ENCODE results near the gene PTPMT1. TPM values are rescaled to one million over a fixed set of nuclear protein-coding genes. Genes with fewer than 3 reads are reported as not detected.
A peak's percentile ranks its signal among the peaks of the same experiment; 100 is the strongest.
"Not testable (repeated sequence)": the region's sequence is repeated elsewhere in the genome, so short reads cannot be mapped to it uniquely, and the experiment has no call there.

PTPMT1 gene
- total RNA-seq, 1 donor from 2014 or later = 50.7 TPM

- peaks cover 31% of the 10 kb centered on the region for H3K4me1 Mint-ChIP-seq (ENCODE audit: low read depth)
- H3K27me3 Mint-ChIP-seq (ENCODE audit: low read depth) = no peaks in the 10 kb centered on the region
- H3K36me3 Mint-ChIP-seq (ENCODE audit: low read depth) = peaks cover 30% of the 10 kb centered on the region
- no peaks in the 10 kb centered on the region for H3K9me3 Mint-ChIP-seq
- DNase-seq (ENCODE audit: low spot score) = peak; percentile 92
- H3K27ac Mint-ChIP-seq = peak within 1 kb of the TSS; percentile 95
- intact Hi-C loops (cut with micrococcal nuclease) = loop anchor here (1.0 to 10.0 kb wide), 6 partner anchors 29 to 214 kb away; partner anchors contain the start of genes FNBP4, MTCH2 and PSMC3
- peak within 1 kb of the TSS; percentile 100 for H3K4me3 Mint-ChIP-seq (ENCODE audit: low read depth)
Observed at GRCh38 chr11:47552566-47553405, 12.6 kb upstream of the PTPMT1 start, which contains the start of gene CELF1. TSS of gene CELF1 (minus strand) at chr11:47553132. CDS start at chr11:47499523, 53,609 bp downstream.

- Mint-ChIP-seq H3K27ac (peak overlapping the region; percentile 69), H3K4me3 (ENCODE audit: low read depth) (peak overlapping the region; percentile 81), H3K9me3 (no peaks in the 10 kb centered on the region), H3K27me3 (ENCODE audit: low read depth) (no peaks in the 10 kb centered on the region), H3K4me1 (ENCODE audit: low read depth) (peaks cover 28% of the 10 kb centered on the region), H3K36me3 (ENCODE audit: low read depth) (peaks cover 26% of the 10 kb centered on the region)
- no peak for DNase-seq (ENCODE audit: low spot score)
- intact Hi-C loops (cut with micrococcal nuclease) = loop anchor here (1.0 to 10.0 kb wide), 5 partner anchors 38 to 213 kb away; partner anchors contain the start of genes FNBP4, MTCH2 and PSMC3
Observed at GRCh38 chr11:47553406-47553743, 12.0 kb upstream of the PTPMT1 start.

DNA sequence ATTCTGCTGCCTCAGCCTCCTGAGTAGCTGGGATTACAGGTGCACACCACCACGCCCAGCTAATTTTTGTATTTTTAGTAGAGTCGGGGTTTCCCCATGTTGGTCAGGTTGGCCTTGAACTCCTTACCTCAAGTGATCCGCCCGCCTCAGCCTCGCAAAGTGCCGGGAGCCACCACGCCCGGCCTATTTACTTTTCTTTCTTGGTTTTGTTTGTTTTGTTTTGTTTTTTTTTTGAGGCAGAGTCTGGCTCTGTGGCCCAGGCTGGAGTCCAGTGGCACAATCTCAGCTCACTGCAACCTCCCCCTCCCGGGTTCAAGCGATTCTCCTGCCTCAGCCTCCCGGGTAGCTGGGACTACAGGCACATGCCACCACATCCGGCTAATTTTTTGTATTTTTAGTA is 8.4 kb upstream of the PTPMT1 start:
- not testable (repeated sequence) for H3K4me3 Mint-ChIP-seq (ENCODE audit: low read depth); H3K36me3 Mint-ChIP-seq (ENCODE audit: low read depth); H3K27me3 Mint-ChIP-seq (ENCODE audit: low read depth); H3K27ac Mint-ChIP-seq; H3K4me1 Mint-ChIP-seq (ENCODE audit: low read depth); H3K9me3 Mint-ChIP-seq; DNase-seq (ENCODE audit: low spot score)
- intact Hi-C loops (cut with micrococcal nuclease) = loop anchor here (10.0 kb wide), 1 partner anchor 58 kb away; no protein-coding TSS in a partner anchor

- DNase-seq (ENCODE audit: low spot score) = no peak
- no peaks in the 10 kb centered on the region for H3K9me3 Mint-ChIP-seq
- no peaks in the 10 kb centered on the region for H3K27me3 Mint-ChIP-seq (ENCODE audit: low read depth)
- no peak overlapping the region for H3K4me3 Mint-ChIP-seq (ENCODE audit: low read depth)
- intact Hi-C loops (cut with micrococcal nuclease) = loop anchor here (10.0 kb wide), 1 partner anchor 56 kb away; no protein-coding TSS in a partner anchor
- H3K36me3 Mint-ChIP-seq (ENCODE audit: low read depth) = peaks cover 3% of the 10 kb centered on the region
- no peak overlapping the region for H3K27ac Mint-ChIP-seq
- peaks cover 11% of the 10 kb centered on the region for H3K4me1 Mint-ChIP-seq (ENCODE audit: low read depth)
Observed at GRCh38 chr11:47558695-47559094, 6.7 kb upstream of the PTPMT1 start.

- Mint-ChIP-seq H3K9me3 (no peaks in the 10 kb centered on the region), H3K4me3 (ENCODE audit: low read depth) (no peak overlapping the region)
Observed at GRCh38 chr11:47560426-47560825, 5.0 kb upstream of the PTPMT1 start.

DNA sequence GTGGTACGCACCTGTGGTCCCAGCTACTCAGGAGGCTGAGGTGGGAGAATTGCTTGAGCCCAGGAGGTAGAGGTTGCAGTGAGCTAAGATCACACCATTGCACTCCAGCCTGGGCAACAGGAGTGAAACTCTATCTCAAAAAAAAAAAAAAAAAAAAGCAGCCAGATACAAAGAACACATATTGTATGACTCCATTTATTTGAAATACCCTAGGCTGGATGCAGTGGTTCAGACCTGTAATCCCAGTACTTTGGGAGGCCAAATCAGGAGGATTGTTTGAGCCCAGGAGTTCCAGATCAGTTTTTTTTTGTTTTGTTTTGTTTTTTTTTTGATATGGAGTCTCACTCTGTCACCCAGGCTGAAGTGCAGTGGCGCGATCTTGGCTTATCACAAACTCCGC is 3.0 kb upstream of the PTPMT1 start:
- H3K27me3 Mint-ChIP-seq (ENCODE audit: low read depth); H3K27ac Mint-ChIP-seq; intact Hi-C loops (cut with micrococcal nuclease); H3K9me3 Mint-ChIP-seq; DNase-seq (ENCODE audit: low spot score); H3K36me3 Mint-ChIP-seq (ENCODE audit: low read depth); H3K4me3 Mint-ChIP-seq (ENCODE audit: low read depth): not testable (repeated sequence)
- peaks cover 15% of the 10 kb centered on the region for H3K4me1 Mint-ChIP-seq (ENCODE audit: low read depth)

More at GRCh38 chr11:47560426-47560825, 5.0 kb upstream of the PTPMT1 start:
- DNase-seq (ENCODE audit: low spot score) = no peak
- peaks cover 10% of the 10 kb centered on the region for H3K4me1 Mint-ChIP-seq (ENCODE audit: low read depth)
- no peak overlapping the region for H3K27ac Mint-ChIP-seq
- no peaks in the 10 kb centered on the region for H3K27me3 Mint-ChIP-seq (ENCODE audit: low read depth)
- intact Hi-C loops (cut with micrococcal nuclease) = no loop called here
- H3K36me3 Mint-ChIP-seq (ENCODE audit: low read depth) = peaks cover 3% of the 10 kb centered on the region

DNA sequence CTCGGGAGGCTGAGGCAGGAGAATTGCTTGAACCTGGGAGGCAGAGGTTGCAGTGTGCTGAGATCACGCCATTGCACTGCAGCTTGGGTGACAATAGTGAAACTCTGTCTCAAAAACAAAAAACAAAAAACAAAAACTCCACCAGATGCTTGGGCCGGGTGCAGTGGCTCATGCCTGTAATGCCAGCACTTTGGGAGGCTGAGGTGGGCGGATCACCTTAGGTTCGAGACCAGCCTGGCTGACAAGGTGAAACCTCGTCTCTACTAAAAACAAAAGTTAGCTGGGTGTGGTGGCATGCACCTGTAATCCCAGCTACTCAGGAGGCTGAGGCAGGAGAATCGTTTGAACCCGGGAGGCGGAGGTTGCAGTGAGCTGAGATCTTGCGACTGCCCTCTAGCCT is 1.0 kb upstream of the PTPMT1 start:
- not testable (repeated sequence) for H3K27ac Mint-ChIP-seq
- peak overlapping the region; percentile 49 for H3K4me3 Mint-ChIP-seq (ENCODE audit: low read depth)

DNA sequence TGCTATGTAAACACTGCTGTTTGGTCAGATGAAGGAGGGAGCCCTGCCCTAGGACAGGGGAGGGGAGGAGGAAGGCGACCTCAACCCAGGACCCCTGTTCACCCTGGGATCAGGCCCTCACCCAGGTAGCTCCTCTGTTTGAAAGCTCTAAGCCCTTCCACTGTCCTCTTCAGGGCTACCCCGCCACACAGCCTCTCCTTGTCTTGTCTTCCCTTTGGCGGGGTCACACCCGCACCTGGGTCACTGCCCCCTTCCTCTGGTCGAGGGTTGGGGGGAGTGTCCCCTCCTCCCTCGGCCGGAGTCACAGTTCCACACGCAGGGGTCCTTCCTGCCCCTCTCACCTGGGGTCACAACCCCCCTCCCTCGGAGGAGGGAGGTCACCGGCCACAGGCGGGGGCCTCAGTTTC is 463 bp upstream of the PTPMT1 start:
- intact Hi-C loops (cut with micrococcal nuclease) = no loop called here
- DNase-seq (ENCODE audit: low spot score) = no peak
- no peaks in the 10 kb centered on the region for H3K9me3 Mint-ChIP-seq
- H3K27me3 Mint-ChIP-seq (ENCODE audit: low read depth) = no peaks in the 10 kb centered on the region
- H3K27ac Mint-ChIP-seq = peak overlapping the region; percentile 76
- peaks cover 9% of the 10 kb centered on the region for H3K36me3 Mint-ChIP-seq (ENCODE audit: low read depth)
- H3K4me1 Mint-ChIP-seq (ENCODE audit: low read depth) = peaks cover 15% of the 10 kb centered on the region
- H3K4me3 Mint-ChIP-seq (ENCODE audit: low read depth) = peak overlapping the region; percentile 75

More for the DNA sequence above, 1.0 kb upstream of the PTPMT1 start:
- H3K4me1 Mint-ChIP-seq (ENCODE audit: low read depth) = peaks cover 15% of the 10 kb centered on the region
- DNase-seq (ENCODE audit: low spot score); H3K27me3 Mint-ChIP-seq (ENCODE audit: low read depth); H3K36me3 Mint-ChIP-seq (ENCODE audit: low read depth); intact Hi-C loops (cut with micrococcal nuclease); H3K9me3 Mint-ChIP-seq: not testable (repeated sequence)

DNA sequence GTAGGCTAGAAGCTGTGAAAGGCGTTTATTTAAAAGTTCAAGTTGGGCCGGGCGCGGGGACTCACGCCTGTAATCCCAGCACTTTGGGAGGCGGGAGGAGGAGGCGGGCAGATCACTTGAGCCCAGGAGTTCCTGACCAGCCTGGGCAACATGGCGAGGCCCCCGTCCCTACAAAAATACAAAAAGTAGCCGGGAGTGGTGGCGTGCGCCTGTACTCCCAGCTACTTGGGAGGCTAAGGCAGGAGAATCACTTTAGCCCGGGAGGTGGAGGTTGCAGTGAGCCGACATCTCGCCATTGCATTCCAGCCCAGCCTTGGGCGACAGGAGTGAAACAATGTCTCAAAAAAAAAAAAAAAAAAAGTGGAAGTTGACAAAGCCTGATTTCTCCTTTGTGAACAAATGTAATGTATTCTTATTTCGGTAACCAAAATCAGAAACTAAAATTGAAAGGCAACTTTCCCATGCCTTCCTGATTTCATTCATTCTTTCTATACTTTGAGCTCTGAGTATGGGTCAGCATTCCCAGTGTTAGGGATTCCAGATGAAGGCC is 825 bp downstream of the PTPMT1 start:
- no peak for DNase-seq (ENCODE audit: low spot score)
- Mint-ChIP-seq H3K36me3 (ENCODE audit: low read depth) (peaks cover 18% of the 10 kb centered on the region), H3K27me3 (ENCODE audit: low read depth) (no peaks in the 10 kb centered on the region), H3K4me3 (ENCODE audit: low read depth) (peak overlapping the region; percentile 83), H3K9me3 (no peaks in the 10 kb centered on the region), H3K27ac (peak overlapping the region; percentile 67), H3K4me1 (ENCODE audit: low read depth) (peaks cover 15% of the 10 kb centered on the region)
- intact Hi-C loops (cut with micrococcal nuclease) = loop anchor here (1.0 kb wide), 1 partner anchor 12 kb away; the partner anchor contains the start of gene KBTBD4

- H3K27ac Mint-ChIP-seq = no peak overlapping the region
Observed at GRCh38 chr11:47569646-47570045, 4.2 kb downstream of the PTPMT1 start.

GRCh38 chr11:47570651-47571356 is 5.4 kb downstream of the PTPMT1 start:
- Mint-ChIP-seq H3K36me3 (ENCODE audit: low read depth) (peaks cover 55% of the 10 kb centered on the region), H3K27me3 (ENCODE audit: low read depth) (no peaks in the 10 kb centered on the region), H3K4me3 (ENCODE audit: low read depth) (no peak overlapping the region), H3K27ac (no peak overlapping the region), H3K4me1 (ENCODE audit: low read depth) (peaks cover 6% of the 10 kb centered on the region), H3K9me3 (no peaks in the 10 kb centered on the region)
- no peak for DNase-seq (ENCODE audit: low spot score)
- intact Hi-C loops (cut with micrococcal nuclease) = loop anchor here (10.0 kb wide), 1 partner anchor 274 kb away; the partner anchor contains the start of gene NUP160

More at GRCh38 chr11:47569646-47570045, 4.2 kb downstream of the PTPMT1 start:
- Mint-ChIP-seq H3K36me3 (ENCODE audit: low read depth) (peaks cover 46% of the 10 kb centered on the region), H3K4me3 (ENCODE audit: low read depth) (no peak overlapping the region), H3K27me3 (ENCODE audit: low read depth) (no peaks in the 10 kb centered on the region), H3K9me3 (no peaks in the 10 kb centered on the region), H3K4me1 (ENCODE audit: low read depth) (peaks cover 9% of the 10 kb centered on the region)
- DNase-seq (ENCODE audit: low spot score) = no peak
- intact Hi-C loops (cut with micrococcal nuclease) = loop anchor here (10.0 kb wide), 1 partner anchor 275 kb away; the partner anchor contains the start of gene NUP160

GRCh38 chr11:47571357-47571729 is 5.9 kb downstream of the PTPMT1 start:
- no peak overlapping the region for H3K4me3 Mint-ChIP-seq (ENCODE audit: low read depth)
- H3K27ac Mint-ChIP-seq = peak overlapping the region; percentile 14
- peaks cover 57% of the 10 kb centered on the region for H3K36me3 Mint-ChIP-seq (ENCODE audit: low read depth)

More at GRCh38 chr11:47571357-47571729, 5.9 kb downstream of the PTPMT1 start:
- intact Hi-C loops (cut with micrococcal nuclease) = loop anchor here (10.0 kb wide), 1 partner anchor 273 kb away; the partner anchor contains the start of gene NUP160
- H3K4me1 Mint-ChIP-seq (ENCODE audit: low read depth) = peaks cover 6% of the 10 kb centered on the region
- no peaks in the 10 kb centered on the region for H3K27me3 Mint-ChIP-seq (ENCODE audit: low read depth)
- no peak for DNase-seq (ENCODE audit: low spot score)
- H3K9me3 Mint-ChIP-seq = no peaks in the 10 kb centered on the region

All from activated T-helper 2 cell treated with anti-CD3 and anti-CD28 coated beads, Interferon-gamma antibody, Interleukin-2, Interleukin-4, amounts not matched to agents 10 μg/mL and 5 μg/mL and 100 μg/mL, durations not matched to agents 14 hours and 24 hours and 36 hours (primary cell).